Measurements from ENCODE around the gene SLC25A30.

- no peak for TF ChIP-seq POLR2AphosphoS5 (IDR thresholded peaks at IDR 0.05; ENCODE audit: borderline replicate concordance, low read depth, low read length)
- TF ChIP-seq EZH2 (IDR thresholded peaks at IDR 0.05): no peak
- no peak for TF ChIP-seq FOXP2 (optimal IDR thresholded peaks at IDR 0.05; ENCODE audit: control extremely low read depth, extremely low read length, insufficient read depth)
Measured at GRCh38 chr13:45391926-45392325, 26.2 kb downstream of the SLC25A30 start.
